Femur (tissue), 1 donor: Measurements from ENCODE around the gene SLC10A6.
"Not testable (repeated sequence)": the region's sequence is repeated elsewhere in the genome, so short reads cannot be mapped to it uniquely, and the experiment has no call there.

ENCODE experiments used
- DNase-seq: peaks from one replicate; pipeline ENCODE4 v3.0.0-alpha.2; 2017

SLC10A6 gene

DNA sequence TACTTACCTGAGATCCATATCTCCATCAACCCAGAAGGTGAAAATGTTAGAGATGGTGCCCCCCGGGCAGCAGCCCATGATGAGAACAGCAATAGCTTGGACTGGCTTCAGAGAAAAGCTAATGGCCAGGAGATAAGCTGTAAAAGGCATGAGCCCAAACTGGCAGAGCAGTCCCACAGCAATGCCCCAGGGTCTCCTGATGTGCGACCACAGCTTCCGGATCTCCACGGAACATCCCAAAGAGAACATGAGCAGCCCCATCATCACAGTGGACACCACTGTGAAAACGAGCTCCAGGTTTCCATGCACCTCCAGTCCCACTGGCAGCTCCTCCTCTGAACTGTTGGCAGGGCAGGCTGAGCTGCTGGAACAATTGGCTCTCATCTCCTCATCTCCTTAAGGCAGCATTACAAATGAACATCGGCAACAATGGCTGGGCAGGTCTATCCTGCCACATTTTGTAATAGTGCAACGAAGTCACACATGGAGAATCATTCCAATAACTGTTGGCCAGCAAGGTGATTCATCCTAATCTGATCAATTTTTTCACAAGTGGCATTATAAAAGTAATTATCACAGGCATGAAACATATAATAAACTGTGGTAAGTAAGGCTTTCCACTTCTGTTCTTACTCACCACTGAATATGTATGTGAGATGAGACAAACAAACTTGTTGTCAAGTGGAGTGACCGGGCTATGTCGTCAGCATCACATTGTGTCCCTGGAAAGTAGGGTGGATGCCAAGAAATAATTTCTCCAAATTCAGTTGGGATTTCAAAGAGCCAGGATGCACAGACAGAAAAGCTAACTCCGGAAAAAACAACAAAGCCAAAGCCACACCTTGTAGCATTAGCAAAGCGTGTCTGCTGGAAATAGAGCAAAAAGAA is at the start of gene SLC10A6:
SLC10A6 (minus strand) TSS at position 653 of the 888 bp plus-strand sequence; CDS start at position 384, 269 bp downstream.
- peak; percentile 29 for DNase-seq

DNA sequence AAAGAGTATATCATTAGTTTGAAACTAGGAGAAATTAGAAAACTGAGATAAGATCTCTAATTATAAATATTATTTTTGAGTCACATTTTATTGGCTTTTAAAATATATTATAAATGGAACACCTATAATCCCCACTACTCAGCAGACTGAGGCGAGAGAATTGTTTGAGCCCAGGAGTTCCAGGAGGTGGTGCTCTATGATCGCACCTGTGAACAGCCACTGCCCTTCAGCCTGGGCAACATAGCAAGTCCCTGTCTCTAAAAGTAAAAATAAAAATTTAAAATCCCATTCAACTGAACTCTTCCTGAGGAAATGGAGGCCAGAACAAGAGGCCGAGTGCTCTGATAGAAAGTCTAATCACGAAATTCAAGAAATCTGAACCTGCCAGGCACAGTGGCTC is 49.4 kb upstream of the SLC10A6 start:
- DNase-seq = no peak

GRCh38 chr4:86896596-86896995 is 47.4 kb upstream of the SLC10A6 start:
- DNase-seq = no peak

DNA sequence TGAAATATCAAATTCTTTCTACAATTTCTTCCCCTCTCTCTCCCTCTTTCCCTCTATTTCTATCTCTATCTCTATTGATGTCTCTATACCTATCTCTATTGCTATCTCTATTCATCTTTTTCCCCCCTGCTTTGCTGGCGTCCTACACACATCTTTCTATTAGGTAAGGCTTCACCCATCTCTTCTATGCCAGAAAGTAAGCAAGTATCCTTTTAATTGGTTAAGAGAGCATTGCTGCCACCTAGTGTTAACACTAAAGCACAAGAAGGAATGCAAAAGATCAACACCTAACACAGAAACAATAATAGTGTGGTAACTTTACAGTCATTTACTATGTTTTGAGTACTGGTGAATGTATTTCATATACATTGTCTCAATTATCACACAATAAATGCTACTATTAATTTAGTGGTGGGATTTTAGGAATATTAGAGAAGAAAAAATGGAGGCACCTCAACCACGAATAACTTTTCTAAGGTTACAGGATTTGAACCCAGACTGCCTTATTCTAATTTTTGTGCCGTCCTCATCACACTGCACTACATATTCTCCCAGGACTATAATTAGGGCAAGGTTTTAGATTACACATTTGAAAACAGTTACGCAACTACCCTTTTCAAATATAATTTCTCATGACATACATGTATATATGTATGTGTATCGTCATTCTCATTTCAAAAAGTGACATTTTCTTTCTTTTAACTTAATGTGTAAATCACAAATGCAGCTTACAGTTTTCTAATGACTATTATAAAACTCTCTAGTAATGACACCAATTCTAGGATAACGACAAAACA is 46.7 kb upstream of the SLC10A6 start:
- no peak for DNase-seq

DNA sequence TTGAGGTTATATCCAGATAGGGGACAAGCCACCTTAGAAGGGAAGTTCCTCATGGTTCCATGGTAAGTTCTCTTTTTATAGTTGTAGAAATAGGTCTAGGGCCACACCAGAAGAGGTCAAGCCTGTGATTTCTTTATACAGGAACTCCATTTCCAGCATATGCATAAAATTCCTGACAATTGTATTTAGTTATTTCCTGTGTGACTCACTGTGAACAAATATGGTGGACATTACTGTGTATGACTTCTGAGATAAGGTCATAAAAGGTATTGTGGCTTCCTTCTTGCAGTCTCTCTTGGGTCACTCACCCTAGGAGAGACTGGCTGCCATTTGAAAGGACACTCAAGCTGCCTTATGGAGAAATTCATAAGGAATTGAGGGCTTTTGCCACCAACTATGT is 45.3 kb upstream of the SLC10A6 start:
- DNase-seq = no peak

DNA sequence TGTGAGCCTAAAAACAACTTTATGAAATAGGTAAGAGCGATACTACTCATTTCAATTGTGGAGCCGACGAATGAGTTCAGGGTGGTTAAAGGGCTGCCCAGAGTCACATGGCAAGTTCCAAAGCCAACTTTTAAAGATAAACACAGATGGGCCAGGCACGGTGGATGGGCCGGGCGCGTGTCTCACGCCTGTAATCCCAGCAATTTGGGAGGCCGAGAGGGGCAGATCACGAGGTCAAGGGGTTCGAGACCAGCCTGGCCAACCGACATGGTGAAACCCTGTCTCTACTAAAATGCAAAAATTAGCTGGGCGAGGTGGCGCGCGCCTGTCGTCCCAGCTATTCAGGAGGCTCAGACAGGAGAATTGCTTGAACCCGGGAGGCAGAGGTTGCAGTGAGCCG is 44.0 kb upstream of the SLC10A6 start:
- no peak for DNase-seq

DNA sequence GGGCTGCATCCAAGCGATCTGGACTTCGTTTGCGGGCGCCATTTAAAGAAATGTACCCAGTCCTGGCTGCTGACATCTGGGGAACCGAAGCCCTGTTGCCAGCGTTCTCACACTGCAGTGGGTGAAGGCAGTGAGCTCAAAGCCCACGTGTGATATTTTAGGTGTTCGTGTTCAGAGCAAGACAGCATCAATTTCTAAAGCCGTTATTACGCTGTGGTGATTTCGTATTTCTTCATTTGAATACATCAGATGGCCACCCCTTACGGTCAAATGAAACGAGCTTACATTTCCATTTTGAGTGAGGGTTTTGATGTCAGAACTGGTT is 43.4 kb upstream of the SLC10A6 start:
- DNase-seq = no peak

GRCh38 chr4:86891762-86892635 is 42.8 kb upstream of the SLC10A6 start, which contains the start of gene C4orf36:
Gene C4orf36, minus strand, starts transcription at chr4:86892422. Its CDS starts 902 bp downstream, at chr4:86891520.
- DNase-seq = peak; percentile 66

DNA sequence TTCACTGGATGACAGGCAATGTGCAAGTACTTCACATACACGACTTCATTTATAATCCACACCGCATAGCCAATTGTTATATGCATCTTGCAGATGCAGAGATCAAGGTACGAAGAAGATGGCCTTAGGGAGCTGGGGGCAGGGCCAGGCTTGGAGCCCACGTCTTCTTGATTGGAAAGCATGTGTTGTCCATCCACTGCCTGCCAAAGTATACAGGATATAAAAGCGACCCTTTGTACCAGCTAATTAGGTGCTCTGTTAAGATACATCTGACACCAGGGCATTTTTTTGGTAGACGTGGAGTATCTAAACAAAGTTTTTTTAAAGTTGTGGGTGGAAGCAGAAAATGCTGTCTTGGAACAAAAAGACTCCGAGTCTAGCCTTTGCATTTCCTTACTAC is 41.6 kb upstream of the SLC10A6 start:
- DNase-seq = no peak

DNA sequence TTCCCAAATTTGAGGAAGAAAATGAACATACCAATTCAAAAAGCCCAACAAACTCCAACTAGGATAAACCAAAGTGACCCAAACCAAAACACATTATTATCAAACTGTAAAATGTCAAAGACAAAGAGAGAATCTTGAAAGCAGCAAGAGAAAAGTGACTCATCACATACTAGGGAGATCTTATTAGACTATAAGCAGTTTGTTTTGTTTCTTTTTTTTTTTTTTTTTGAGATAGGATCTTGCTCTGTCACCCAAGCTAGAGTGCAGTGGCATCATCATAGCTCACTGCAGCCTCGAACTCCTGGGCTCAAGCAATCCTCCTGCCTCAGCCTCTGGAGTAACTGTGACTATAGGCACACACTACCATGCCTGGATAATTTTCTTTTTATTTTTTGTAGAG is 30.5 kb upstream of the SLC10A6 start:
- no peak for DNase-seq

DNA sequence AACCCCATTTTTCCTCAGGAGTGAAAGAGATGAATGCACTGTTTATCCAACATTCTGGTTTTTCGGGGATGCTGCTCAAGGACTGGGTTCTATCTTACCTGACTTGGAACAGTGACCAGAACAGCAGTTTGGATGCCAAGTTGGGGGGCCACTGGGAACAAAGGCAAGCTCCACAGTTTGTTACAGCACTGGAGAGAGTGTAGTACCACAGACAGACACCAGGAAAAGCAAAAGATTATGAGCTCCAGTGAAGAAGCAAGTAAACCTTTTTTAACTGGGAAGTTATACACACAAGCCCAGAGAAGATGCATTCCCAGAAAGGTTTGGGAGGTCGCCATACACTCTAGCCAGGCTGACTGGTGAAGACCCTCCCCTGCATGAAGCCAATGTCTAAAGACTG is 29.5 kb upstream of the SLC10A6 start:
- DNase-seq = no peak

DNA sequence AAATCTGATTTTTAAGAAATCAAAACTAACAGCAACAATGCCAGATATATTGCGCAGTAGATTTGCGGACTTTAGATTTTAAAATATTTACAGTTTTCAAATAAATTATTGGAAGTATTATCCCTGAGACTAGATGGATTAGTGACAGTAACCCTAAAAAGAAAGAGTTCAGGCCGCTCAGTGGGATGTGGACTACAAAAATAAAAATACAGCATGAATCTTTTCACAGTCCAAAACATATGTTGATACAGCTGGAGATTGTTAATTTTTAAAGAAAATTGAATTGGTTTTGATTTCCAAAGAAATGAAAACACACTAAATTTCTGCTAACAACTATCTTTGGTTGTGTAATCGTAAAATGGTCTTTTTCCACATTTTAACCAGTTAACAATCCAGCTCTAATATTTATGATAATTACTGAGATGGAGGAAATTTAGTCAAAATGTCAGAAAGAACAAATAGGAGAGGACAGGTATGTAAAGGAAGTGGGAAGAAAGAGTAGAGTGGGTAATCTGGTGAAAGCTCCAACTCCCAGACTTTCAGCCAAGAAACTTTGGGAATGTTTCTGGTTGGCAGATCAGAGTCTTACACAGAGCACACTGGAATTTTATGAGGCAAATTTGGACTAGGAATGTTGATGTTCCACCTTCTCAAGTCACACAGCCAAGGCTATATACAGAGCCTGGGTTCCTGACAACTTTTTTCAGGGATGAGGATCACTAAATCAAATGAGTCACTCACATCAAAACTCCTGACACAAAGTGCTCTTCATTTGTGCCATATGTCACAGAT is 27.9 kb upstream of the SLC10A6 start:
- peak; percentile 22 for DNase-seq

GRCh38 chr4:86875436-86875835 is 26.3 kb upstream of the SLC10A6 start:
- not testable (repeated sequence) for DNase-seq

DNA sequence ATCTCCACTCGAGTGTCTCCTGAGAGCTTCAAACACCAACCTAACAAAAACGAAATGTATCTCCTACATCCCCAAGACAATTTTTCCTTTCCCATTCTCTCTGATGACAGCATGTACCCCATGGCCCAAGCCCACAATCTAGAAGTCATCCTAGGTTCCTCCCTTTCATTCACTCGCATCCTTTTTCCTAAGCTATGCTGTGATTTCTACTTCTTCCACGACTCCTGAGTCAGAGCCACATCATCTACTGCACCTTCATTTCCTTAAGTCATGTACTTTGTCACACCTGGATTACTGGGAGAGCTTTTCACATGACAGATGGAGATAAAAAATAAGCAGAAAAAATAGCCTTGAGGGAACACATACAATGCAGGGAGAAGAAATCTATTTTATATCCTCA is 23.0 kb upstream of the SLC10A6 start:
- DNase-seq = no peak

- no peak for DNase-seq
These were observed 21.4 kb upstream of the SLC10A6 start for GRCh38 chr4:86870442-86871069.

DNA sequence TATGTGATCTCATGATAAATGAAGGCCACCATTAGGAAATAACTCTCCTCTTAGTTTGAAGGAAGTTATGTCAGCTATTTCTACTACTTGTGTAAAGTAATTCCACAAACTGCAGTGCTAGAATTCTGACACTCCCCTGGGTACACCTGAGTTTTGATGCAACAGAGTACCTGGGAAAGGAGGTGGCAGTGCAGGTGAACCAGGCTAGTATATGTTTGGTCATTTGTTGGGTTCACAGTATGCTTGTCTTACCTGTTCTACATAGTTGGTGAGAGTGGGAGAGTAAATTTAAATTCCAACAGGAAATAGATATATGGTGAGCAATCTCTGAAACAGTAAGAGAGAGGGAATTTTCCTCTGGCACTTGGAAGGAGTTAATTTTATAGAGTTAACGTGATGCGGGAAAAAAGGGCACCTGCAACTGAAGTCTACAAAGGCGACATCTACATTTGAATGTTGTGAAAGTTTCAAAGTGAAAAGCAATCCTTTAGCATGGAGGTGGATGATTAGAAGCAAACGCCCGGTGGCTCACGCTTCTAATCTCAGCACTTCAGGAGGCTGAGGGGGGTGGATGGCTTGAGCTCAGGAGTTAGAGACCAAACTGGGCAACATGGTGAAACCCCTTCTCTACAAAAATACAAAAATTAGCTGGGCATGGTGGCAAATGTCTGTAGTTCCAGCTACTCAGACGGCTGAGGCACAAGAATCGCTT is 8.3 kb upstream of the SLC10A6 start:
- DNase-seq = no peak

- DNase-seq = no peak
These were observed 7.7 kb upstream of the SLC10A6 start for GRCh38 chr4:86856896-86857295.

DNA sequence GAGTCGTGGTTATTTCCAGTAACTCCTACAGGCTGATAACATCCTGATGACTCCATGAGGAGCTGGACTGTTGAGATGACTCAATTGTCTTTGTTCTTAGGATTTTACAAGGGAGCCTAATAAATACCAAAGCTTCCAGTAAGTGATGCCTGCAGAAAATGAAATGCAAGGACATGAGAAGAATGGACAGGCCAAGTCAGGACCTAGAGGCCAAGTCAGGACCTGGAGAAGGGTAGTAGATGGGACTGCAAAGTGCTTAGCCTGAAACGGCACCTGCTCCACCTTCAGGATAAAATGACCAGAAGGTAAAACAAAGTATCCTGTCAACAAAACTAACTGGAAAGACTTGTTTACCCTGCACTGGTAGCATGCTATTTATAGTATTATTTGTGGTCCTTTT is 6.4 kb upstream of the SLC10A6 start:
- DNase-seq = no peak

GRCh38 chr4:86853209-86853608 is 4.0 kb upstream of the SLC10A6 start:
- DNase-seq = no peak

DNA sequence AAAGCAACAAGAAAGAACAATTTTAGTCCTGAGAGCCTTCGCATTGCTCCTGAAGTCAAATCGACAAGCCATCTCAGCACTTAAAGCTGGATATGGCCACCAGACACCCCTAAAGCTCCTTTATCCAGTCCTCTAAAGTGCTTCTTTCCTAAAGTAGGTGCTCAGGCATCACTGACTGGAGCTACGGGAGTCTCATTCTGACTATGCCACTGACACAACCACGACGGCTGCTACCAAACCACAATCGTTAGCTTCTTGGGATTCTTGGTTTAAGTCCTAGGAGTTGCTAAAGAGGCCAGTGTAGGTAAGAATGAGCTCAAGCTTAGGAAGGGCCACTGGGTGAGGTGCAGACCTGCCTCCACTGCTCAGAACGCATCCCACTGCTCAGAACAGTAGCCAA is 1.0 kb downstream of the SLC10A6 start:
- no peak for DNase-seq

- no peak for DNase-seq
These were observed 1.6 kb downstream of the SLC10A6 start for GRCh38 chr4:86847571-86847970.
